Measurements from ENCODE around the gene C22orf39.

C22orf39 gene

GRCh38 chr22:19402642-19403191, 44.8 kb downstream of the C22orf39 start:
- Histone ChIP-seq H3K36me3 (ENCODE audit: control insufficient read depth, insufficient read depth, low read length) (no peaks in the 10 kb centered on the region), H3K4me1 (no peaks in the 10 kb centered on the region), H3K27me3 (ENCODE audit: control insufficient read depth, insufficient read depth, low read length) (no peaks in the 10 kb centered on the region), H2AFZ (no peak overlapping the region), H3K27ac (no peak overlapping the region), H3K4me2 (ENCODE audit: low read length) (no peak overlapping the region), H3K79me2 (peaks cover 2% of the 10 kb centered on the region), H3K9ac (no peak overlapping the region), H3K4me3 (ENCODE audit: low read depth, low read length) (no peak overlapping the region), H3K9me3 (ENCODE audit: control insufficient read depth, low read length) (no peaks in the 10 kb centered on the region)
- no peak for TF ChIP-seq CTCF (IDR thresholded peaks at IDR 0.05)

- Histone ChIP-seq H2AFZ (no peak overlapping the region), H3K27ac (no peak overlapping the region), H3K27me3 (ENCODE audit: control insufficient read depth, insufficient read depth, low read length) (no peaks in the 10 kb centered on the region), H3K4me2 (ENCODE audit: low read length) (no peak overlapping the region), H3K36me3 (ENCODE audit: control insufficient read depth, insufficient read depth, low read length) (no peaks in the 10 kb centered on the region), H3K9me3 (ENCODE audit: control insufficient read depth, low read length) (no peaks in the 10 kb centered on the region), H3K9ac (no peak overlapping the region), H3K79me2 (peaks cover 2% of the 10 kb centered on the region), H3K4me3 (ENCODE audit: low read depth, low read length) (no peak overlapping the region), H3K4me1 (no peaks in the 10 kb centered on the region)
- TF ChIP-seq CTCF (IDR thresholded peaks at IDR 0.05) = no peak
Observed at GRCh38 chr22:19401483-19401882, 46.0 kb downstream of the C22orf39 start.

GRCh38 chr22:19400881-19401280, 46.6 kb downstream of the C22orf39 start:
- no peaks in the 10 kb centered on the region for H3K9me3 ChIP-seq (ENCODE audit: control insufficient read depth, low read length)
- TF ChIP-seq CTCF (IDR thresholded peaks at IDR 0.05) = no peak

GRCh38 chr22:19398652-19399051, 48.9 kb downstream of the C22orf39 start:
- H3K4me3 ChIP-seq (ENCODE audit: low read depth, low read length) = no peak overlapping the region
- no peaks in the 10 kb centered on the region for H3K4me1 ChIP-seq
- H3K9me3 ChIP-seq (ENCODE audit: control insufficient read depth, low read length) = no peaks in the 10 kb centered on the region
- no peak overlapping the region for H3K4me2 ChIP-seq (ENCODE audit: low read length)
- TF ChIP-seq CTCF (IDR thresholded peaks at IDR 0.05) = no peak
- H3K79me2 ChIP-seq = peaks cover 2% of the 10 kb centered on the region
- no peaks in the 10 kb centered on the region for H3K36me3 ChIP-seq (ENCODE audit: control insufficient read depth, insufficient read depth, low read length)
- H2AFZ ChIP-seq = no peak overlapping the region
- H3K27me3 ChIP-seq (ENCODE audit: control insufficient read depth, insufficient read depth, low read length) = no peaks in the 10 kb centered on the region
- no peak overlapping the region for H3K9ac ChIP-seq
- no peak overlapping the region for H3K27ac ChIP-seq

More at GRCh38 chr22:19400881-19401280, 46.6 kb downstream of the C22orf39 start:
- Histone ChIP-seq H3K9ac (no peak overlapping the region), H3K4me2 (ENCODE audit: low read length) (no peak overlapping the region), H3K36me3 (ENCODE audit: control insufficient read depth, insufficient read depth, low read length) (no peaks in the 10 kb centered on the region), H3K27ac (no peak overlapping the region), H3K4me3 (ENCODE audit: low read depth, low read length) (no peak overlapping the region), H3K79me2 (peaks cover 2% of the 10 kb centered on the region), H2AFZ (no peak overlapping the region), H3K4me1 (no peaks in the 10 kb centered on the region), H3K27me3 (ENCODE audit: control insufficient read depth, insufficient read depth, low read length) (no peaks in the 10 kb centered on the region)

- no peak overlapping the region for H3K9ac ChIP-seq
- H2AFZ ChIP-seq = no peak overlapping the region
- peaks cover 2% of the 10 kb centered on the region for H3K79me2 ChIP-seq
- H3K27me3 ChIP-seq (ENCODE audit: control insufficient read depth, insufficient read depth, low read length) = no peaks in the 10 kb centered on the region
- H3K4me3 ChIP-seq (ENCODE audit: low read depth, low read length) = no peak overlapping the region
- no peaks in the 10 kb centered on the region for H3K36me3 ChIP-seq (ENCODE audit: control insufficient read depth, insufficient read depth, low read length)
- no peak for TF ChIP-seq CTCF (IDR thresholded peaks at IDR 0.05)
- H3K9me3 ChIP-seq (ENCODE audit: control insufficient read depth, low read length) = no peaks in the 10 kb centered on the region
- H3K4me1 ChIP-seq = no peaks in the 10 kb centered on the region
- no peak overlapping the region for H3K27ac ChIP-seq
- no peak overlapping the region for H3K4me2 ChIP-seq (ENCODE audit: low read length)
Observed at GRCh38 chr22:19398206-19398605, 49.3 kb downstream of the C22orf39 start.
